ENCODE measurements around the gene GNG11. TPM values are rescaled to one million over a fixed set of nuclear protein-coding genes. Genes with fewer than 3 reads are reported as not detected.

GNG11 gene
- total RNA-seq, 1 donor from 2014 or later = 15.0 TPM

- intact Hi-C loops (cut with DNase I) = no loop called here
- H3K27ac ChIP-seq = no peak overlapping the region
- TF ChIP-seq POLR2A (IDR thresholded peaks at IDR 0.05) (no peak), POLR2AphosphoS5 (IDR thresholded peaks at IDR 0.05; ENCODE audit: insufficient read depth in 1 of 2, low read depth in 1 of 2) (no peak), CTCF (IDR thresholded peaks at IDR 0.05) (no peak)
- no peak for DNase-seq (ENCODE audit: extremely low spot score in 2 of 2)
- H3K4me1 ChIP-seq = no peaks in the 10 kb centered on the region
- no peaks in the 10 kb centered on the region for H3K9me3 ChIP-seq
- no peaks in the 10 kb centered on the region for H3K27me3 ChIP-seq
- H3K36me3 ChIP-seq = no peaks in the 10 kb centered on the region
- no peak overlapping the region for H3K4me3 ChIP-seq
Measured at GRCh38 chr7:93941945-93942344, 20.4 kb downstream of the GNG11 start.

GRCh38 chr7:93943816-93944540, 22.4 kb downstream of the GNG11 start:
- DNase-seq (ENCODE audit: extremely low spot score in 2 of 2) = no peak
- H3K9me3 ChIP-seq = no peaks in the 10 kb centered on the region
- TF ChIP-seq POLR2AphosphoS5 (IDR thresholded peaks at IDR 0.05; ENCODE audit: insufficient read depth in 1 of 2, low read depth in 1 of 2) (no peak), CTCF (IDR thresholded peaks at IDR 0.05) (no peak), POLR2A (IDR thresholded peaks at IDR 0.05) (no peak)
- intact Hi-C loops (cut with DNase I) = no loop called here
- no peaks in the 10 kb centered on the region for H3K36me3 ChIP-seq
- H3K4me3 ChIP-seq = no peak overlapping the region
- no peaks in the 10 kb centered on the region for H3K27me3 ChIP-seq
- H3K4me1 ChIP-seq = no peaks in the 10 kb centered on the region
- no peak overlapping the region for H3K27ac ChIP-seq

- no peaks in the 10 kb centered on the region for H3K4me1 ChIP-seq
- no peak for DNase-seq (ENCODE audit: extremely low spot score in 2 of 2)
- H3K4me3 ChIP-seq = no peak overlapping the region
- H3K9me3 ChIP-seq = no peaks in the 10 kb centered on the region
- TF ChIP-seq CTCF (IDR thresholded peaks at IDR 0.05) (no peak), POLR2AphosphoS5 (IDR thresholded peaks at IDR 0.05; ENCODE audit: insufficient read depth in 1 of 2, low read depth in 1 of 2) (peak in 1 of 2 donors; percentile 64)
- no peaks in the 10 kb centered on the region for H3K27me3 ChIP-seq
- H3K27ac ChIP-seq = no peak overlapping the region
- intact Hi-C loops (cut with DNase I) = no loop called here
- no peaks in the 10 kb centered on the region for H3K36me3 ChIP-seq
Measured at GRCh38 chr7:93944673-93945072, 23.1 kb downstream of the GNG11 start.

- Histone ChIP-seq H3K27me3 (no peaks in the 10 kb centered on the region), H3K4me3 (no peak overlapping the region), H3K9me3 (no peaks in the 10 kb centered on the region), H3K36me3 (no peaks in the 10 kb centered on the region), H3K27ac (peak overlapping the region; percentile 13), H3K4me1 (no peaks in the 10 kb centered on the region)
- no peak for TF ChIP-seq POLR2AphosphoS5 (IDR thresholded peaks at IDR 0.05; ENCODE audit: insufficient read depth in 1 of 2, low read depth in 1 of 2)
- no peak for TF ChIP-seq CTCF (IDR thresholded peaks at IDR 0.05)
- no peak for TF ChIP-seq POLR2A (IDR thresholded peaks at IDR 0.05)
- no peak for DNase-seq (ENCODE audit: extremely low spot score in 2 of 2)
- intact Hi-C loops (cut with DNase I) = no loop called here
Measured at GRCh38 chr7:93945083-93945482, 23.5 kb downstream of the GNG11 start.

- no peak for DNase-seq (ENCODE audit: extremely low spot score in 2 of 2)
- intact Hi-C loops (cut with DNase I) = no loop called here
- Histone ChIP-seq H3K4me3 (no peak overlapping the region), H3K9me3 (no peaks in the 10 kb centered on the region), H3K4me1 (no peaks in the 10 kb centered on the region), H3K27me3 (no peaks in the 10 kb centered on the region), H3K36me3 (no peaks in the 10 kb centered on the region), H3K27ac (peak overlapping the region; percentile 13)
- TF ChIP-seq POLR2AphosphoS5 (IDR thresholded peaks at IDR 0.05; ENCODE audit: insufficient read depth in 1 of 2, low read depth in 1 of 2) (no peak), POLR2A (IDR thresholded peaks at IDR 0.05) (no peak), CTCF (IDR thresholded peaks at IDR 0.05) (no peak)
Measured at GRCh38 chr7:93945756-93946535, 24.4 kb downstream of the GNG11 start.
